AG04450 (cell line): Measurements from ENCODE around the gene PEMT. TPM values are rescaled to one million over a fixed set of nuclear protein-coding genes. Genes with fewer than 3 reads are reported as not detected.

Source experiments
- CTCF ChIA-PET: fragments of 300-600, 350-600 bp; formaldehyde crosslinking; extraction: SDS; loops from one replicate; lab custom pipeline; 2022; ENCODE audit warnings: antibody characterized with exemption, inconsistent platforms; lab: Charles Lee
- POLR2A ChIA-PET: fragments of 350-600 bp; formaldehyde crosslinking; extraction: SDS; loops from one replicate; lab custom pipeline; 2021; ENCODE audit warnings: antibody characterized with exemption, inconsistent platforms; lab: Yijun Ruan, JAX
- DNase-seq: peaks from one replicate; pipeline ENCODE4 v3.0.0-alpha.2; 2011; ENCODE audit warnings: low read depth, low spot score
- H3K27ac ChIP-seq: one replicate; pipeline ENCODE4 v1.5.1; 2012; ENCODE audit warnings: low read depth, low read length, control low read depth
- H3K27me3 ChIP-seq: one replicate; pipeline ENCODE4 v1.6.0; 2012; ENCODE audit warnings: low read length; ENCODE audit not compliant: control insufficient read depth, insufficient read depth
- H3K4me3 ChIP-seq: 2 replicates; pipeline ENCODE4 v1.5.1; 2011; ENCODE audit warnings: mild to moderate bottlenecking, low read depth, low read length, control low read depth
- H3K9me3 ChIP-seq: 2 replicates; pipeline ENCODE4 v1.5.1; 2012; ENCODE audit warnings: low read length; ENCODE audit not compliant: control insufficient read depth, insufficient read depth
- CTCF ChIP-seq: IDR thresholded peaks from 2 replicates; pipeline ENCODE4 v1.5.1; 2011; ENCODE audit warnings: low read depth, low read length, control low read depth, inconsistent platforms
- polyA plus RNA-seq: library from polyadenylated mRNA; depleted of rRNA; stranded (reverse); fragments of >200 nt; gene quantifications from 2 replicates; pipeline ENCODE4 v1.2.3, GENCODE V29; 2011

PEMT gene
- polyA plus RNA-seq, 1 experiment, result 14.9 TPM

GRCh38 chr17:17605083-17605728, 13.7 kb upstream of the PEMT start:
- ChIA-PET POLR2A (interaction anchor here (1.0 kb wide), 1 partner anchor 14 kb away, joined by 3 read pairs; the partner anchor contains the start of gene PEMT), CTCF (interaction anchor here (0.6 kb wide), 1 partner anchor 15 kb away, joined by 3 read pairs; no protein-coding TSS in a partner anchor)
- DNase-seq, result no peak
- Histone ChIP-seq H3K27ac (no peak overlapping the region), H3K9me3 (no peaks in the 10 kb centered on the region; the same call in 1 of the 2 replicates), H3K27me3 (no peaks in the 10 kb centered on the region), H3K4me3 (no peak overlapping the region)
- TF ChIP-seq CTCF, result no peak

- Histone ChIP-seq H3K27me3 (peaks cover 2% of the 10 kb centered on the region), H3K4me3 (no peak overlapping the region), H3K9me3 (no peaks in the 10 kb centered on the region), H3K27ac (no peak overlapping the region)
- ChIA-PET POLR2A (no interaction called here), CTCF (interaction anchor here (1.8 kb wide), 1 partner anchor 9 kb away, joined by 6 read pairs; no protein-coding TSS in a partner anchor)
- TF ChIP-seq CTCF, result no peak
- DNase-seq, result no peak
These were observed 12.4 kb upstream of the PEMT start for GRCh38 chr17:17603895-17604225.

- Histone ChIP-seq H3K27ac (no peak overlapping the region), H3K27me3 (peaks cover 2% of the 10 kb centered on the region), H3K4me3 (no peak overlapping the region), H3K9me3 (no peaks in the 10 kb centered on the region)
- ChIA-PET CTCF (interaction anchor here (0.6 to 1.8 kb wide), 2 partner anchors 10 to 12 kb away, joined by 3 to 6 read pairs; no protein-coding TSS in a partner anchor), POLR2A (no interaction called here)
- DNase-seq, result no peak
- TF ChIP-seq CTCF, result no peak
These were observed 11.8 kb upstream of the PEMT start for GRCh38 chr17:17603178-17603894.

GRCh38 chr17:17599965-17600364, 8.5 kb upstream of the PEMT start:
- TF ChIP-seq CTCF, result no peak
- no peaks in the 10 kb centered on the region for H3K9me3 ChIP-seq
- CTCF ChIA-PET, result no interaction called here
- H3K27ac ChIP-seq, result no peak overlapping the region
- peaks cover 2% of the 10 kb centered on the region for H3K27me3 ChIP-seq
- no peak for DNase-seq
- POLR2A ChIA-PET, result no interaction called here
- H3K4me3 ChIP-seq, result no peak overlapping the region

- TF ChIP-seq CTCF, result no peak
- ChIA-PET POLR2A (interaction anchor here (0.7 kb wide), 2 partner anchors 49 to 102 kb away, joined by 3 to 4 read pairs; partner anchors contain the start of gene RASD1), CTCF (interaction anchor here (1.1 kb wide), 1 partner anchor 16 kb away, joined by 6 read pairs; no protein-coding TSS in a partner anchor)
- DNase-seq, result no peak
- H3K27ac ChIP-seq, result no peak overlapping the region
- H3K27me3 ChIP-seq, result peaks cover 2% of the 10 kb centered on the region
- H3K4me3 ChIP-seq, result no peak overlapping the region
- H3K9me3 ChIP-seq, result no peaks in the 10 kb centered on the region
These were observed 6.5 kb upstream of the PEMT start for GRCh38 chr17:17598003-17598402.
